IMR-90 (cell line): ENCODE measurements around the gene TBX4.

Experiments
- MAZ ChIP-seq: IDR thresholded peaks from 2 replicates; pipeline ENCODE4 v1.6.1; 2012; ENCODE audit warnings: low read depth, mild to moderate bottlenecking, low read length, improper control_type of control experiment, moderate library complexity, borderline replicate concordance
- MXI1 ChIP-seq: IDR thresholded peaks from 2 replicates; pipeline ENCODE4 v1.6.1; 2012; ENCODE audit warnings: low read depth, mild to moderate bottlenecking, low read length, moderate library complexity, borderline replicate concordance
- POLR2A ChIP-seq: IDR thresholded peaks from 2 replicates; pipeline ENCODE4 v1.6.1; 2012; ENCODE audit warnings: mild to moderate bottlenecking, low read depth, low read length
- RAD21 ChIP-seq: IDR thresholded peaks from 2 replicates; pipeline ENCODE4 v1.6.1; 2012; ENCODE audit warnings: low read length, improper control_type of control experiment
- RFX5 ChIP-seq: IDR thresholded peaks from 2 replicates; pipeline ENCODE4 v1.8.0; 2012; ENCODE audit warnings: low read depth, mild to moderate bottlenecking, low read length, moderate library complexity
- SMC3 ChIP-seq: fragments of 150-350 bp; IDR thresholded peaks from 2 replicates; pipeline ENCODE4 v1.6.1; 2016; ENCODE audit warnings: low read depth, mild to moderate bottlenecking, antibody characterized with exemption, low read length, moderate library complexity
- TF ChIP-seq, protein P1 (sequence below): conservative IDR thresholded peaks from 2 replicates; pipeline ENCODE4 v1.5.1; 2012; ENCODE audit warnings: mild to moderate bottlenecking, low read depth, low read length, improper control_type of control experiment

DNA sequence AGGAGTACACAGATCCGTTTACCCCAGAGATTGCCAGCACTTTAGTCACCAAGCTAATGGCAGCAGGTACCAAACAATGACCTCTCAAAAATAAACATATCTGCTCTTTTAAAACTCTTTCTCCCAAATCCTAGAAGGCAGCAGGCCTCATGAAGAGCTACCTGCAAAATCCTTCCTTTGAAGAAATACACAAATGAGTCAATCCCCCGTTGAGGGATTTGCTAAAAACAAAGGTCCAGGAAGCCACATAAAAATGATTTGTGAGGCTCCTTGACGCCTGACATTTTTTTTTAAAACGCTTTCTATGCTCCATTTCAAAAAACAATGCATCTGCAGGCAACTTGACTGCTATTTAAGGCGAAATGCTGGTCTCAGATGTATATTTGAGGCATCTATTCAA is 80.6 kb downstream of the TBX4 start:
- TF ChIP-seq, protein P1, sequence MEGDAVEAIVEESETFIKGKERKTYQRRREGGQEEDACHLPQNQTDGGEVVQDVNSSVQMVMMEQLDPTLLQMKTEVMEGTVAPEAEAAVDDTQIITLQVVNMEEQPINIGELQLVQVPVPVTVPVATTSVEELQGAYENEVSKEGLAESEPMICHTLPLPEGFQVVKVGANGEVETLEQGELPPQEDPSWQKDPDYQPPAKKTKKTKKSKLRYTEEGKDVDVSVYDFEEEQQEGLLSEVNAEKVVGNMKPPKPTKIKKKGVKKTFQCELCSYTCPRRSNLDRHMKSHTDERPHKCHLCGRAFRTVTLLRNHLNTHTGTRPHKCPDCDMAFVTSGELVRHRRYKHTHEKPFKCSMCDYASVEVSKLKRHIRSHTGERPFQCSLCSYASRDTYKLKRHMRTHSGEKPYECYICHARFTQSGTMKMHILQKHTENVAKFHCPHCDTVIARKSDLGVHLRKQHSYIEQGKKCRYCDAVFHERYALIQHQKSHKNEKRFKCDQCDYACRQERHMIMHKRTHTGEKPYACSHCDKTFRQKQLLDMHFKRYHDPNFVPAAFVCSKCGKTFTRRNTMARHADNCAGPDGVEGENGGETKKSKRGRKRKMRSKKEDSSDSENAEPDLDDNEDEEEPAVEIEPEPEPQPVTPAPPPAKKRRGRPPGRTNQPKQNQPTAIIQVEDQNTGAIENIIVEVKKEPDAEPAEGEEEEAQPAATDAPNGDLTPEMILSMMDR, result no peak
- TF ChIP-seq RAD21 (no peak), MXI1 (no peak), POLR2A (no peak), RFX5 (no peak), MAZ (no peak), SMC3 (no peak)
